Common myeloid progenitor, CD34-positive (primary cell): ENCODE data around the gene HGFAC.

Experiments used
- CTCF ChIA-PET: fragments of 350-600 bp; sonication (Branson Sonifier 250); formaldehyde crosslinking; loops from one replicate; lab custom pipeline; 2021; ENCODE audit warnings: antibody characterized with exemption; lab: Charles Lee
- POLR2A ChIA-PET: fragments of 350-600 bp; sonication (Branson Sonifier 250); formaldehyde crosslinking; loops from one replicate; lab custom pipeline; 2021; ENCODE audit warnings: antibody characterized with exemption; lab: Charles Lee
- DNase-seq, 3 donors: peaks; one replicate each; pipeline versions ENCODE4 v3.0.0 to v3.0.0-alpha.2; 2013
- H3K27ac ChIP-seq, 2 experiments: 1 replicate in 1 of 2; 2 replicates in 1 of 2; pipeline ENCODE4 v1.7.0; 2013; ENCODE audit warnings: inconsistent platforms in 2 of 2, low read length in 2 of 2, mild to moderate bottlenecking in 2 of 2, low read depth in 1 of 2, moderate library complexity in 1 of 2; ENCODE audit not compliant: severe bottlenecking in 2 of 2, insufficient read depth in 1 of 2, poor library complexity in 1 of 2
- H3K27me3 ChIP-seq, 5 experiments: replicated peaks in 2 of 5; 1 replicate in 3 of 5; 2 replicates in 2 of 5; pipeline versions ENCODE4 v1.6.1 to v1.7.0; 2013; ENCODE audit warnings: low read length in 4 of 5, mild to moderate bottlenecking in 2 of 5, moderate library complexity in 2 of 5, inconsistent platforms in 1 of 5; ENCODE audit not compliant: insufficient read depth in 5 of 5, control insufficient read depth in 4 of 5
- H3K36me3 ChIP-seq, 4 experiments: 1 replicate in 2 of 4; 2 replicates in 2 of 4; pipeline versions ENCODE4 v1.6.1 to v1.7.0; 2013; ENCODE audit warnings: low read length in 3 of 4, control low read depth in 1 of 4, mild to moderate bottlenecking in 1 of 4; ENCODE audit not compliant: control insufficient read depth in 4 of 4, insufficient read depth in 4 of 4
- H3K4me1 ChIP-seq, 4 experiments: 1 replicate in 3 of 4; 2 replicates in 1 of 4; pipeline versions ENCODE4 v1.6.1 to v1.7.1; 2013; ENCODE audit warnings: low read length in 3 of 4, mild to moderate bottlenecking in 3 of 4, control low read depth in 1 of 4, inconsistent platforms in 1 of 4, moderate library complexity in 1 of 4; ENCODE audit not compliant: control insufficient read depth in 4 of 4, insufficient read depth in 4 of 4; ENCODE audit errors: control extremely low read depth in 1 of 4
- H3K4me3 ChIP-seq, 7 experiments: 1 replicate in 4 of 7; 2 replicates in 3 of 7; pipeline versions ENCODE4 v1.5.1 to v1.7.0; 2013; ENCODE audit warnings: mild to moderate bottlenecking in 7 of 7, low read length in 6 of 7, moderate library complexity in 6 of 7, inconsistent platforms in 2 of 7, low read depth in 2 of 7, control low read depth in 1 of 7; ENCODE audit not compliant: insufficient read depth in 4 of 7, control insufficient read depth in 1 of 7; ENCODE audit errors: extremely low read depth in 1 of 7
- H3K9me3 ChIP-seq, 5 experiments: 1 replicate in 4 of 5; 2 replicates in 1 of 5; pipeline versions ENCODE4 v1.6.1 to v1.7.1; 2013; ENCODE audit warnings: low read length in 4 of 5, mild to moderate bottlenecking in 2 of 5, inconsistent platforms in 1 of 5, low read depth in 1 of 5, moderate library complexity in 1 of 5; ENCODE audit not compliant: control insufficient read depth in 4 of 5, insufficient read depth in 2 of 5; ENCODE audit errors: control extremely low read depth in 1 of 5
- WGBS: methylation state at CpG from one replicate; pipeline ENCODE4 v1.1.5; 2013; ENCODE audit not compliant: insufficient coverage; 5-methylcytosine and 5-hydroxymethylcytosine counted together

Gene HGFAC

GRCh38 chr4:3406431-3406830, 35.3 kb upstream of the HGFAC start:
- no peak for DNase-seq
- peaks cover 0 to 3% (median 0%) of the 10 kb centered on the region in 5 experiments for H3K9me3 ChIP-seq
- 100% methylated on average over 5 of the region's 9 CpGs for WGBS
- H3K4me3 ChIP-seq: no peak overlapping the region
- no peaks in the 10 kb centered on the region for H3K36me3 ChIP-seq
- H3K27ac ChIP-seq: no peak overlapping the region
- peaks cover 0 to 14% (median 2%) of the 10 kb centered on the region in 4 experiments for H3K4me1 ChIP-seq
- CTCF ChIA-PET: interaction anchor here (1.0 kb wide), 1 partner anchor 23 kb away, joined by 3 read pairs; no protein-coding TSS in a partner anchor
- H3K27me3 ChIP-seq: no peaks in the 10 kb centered on the region
- POLR2A ChIA-PET: no interaction called here

- ChIA-PET POLR2A (no interaction called here), CTCF (interaction anchor here (1.0 to 1.2 kb wide), 2 partner anchors 22 to 27 kb away, joined by 3 read pairs; no protein-coding TSS in a partner anchor)
- WGBS: 96% methylated on average over 23 of the region's 30 CpGs
- H3K27me3 ChIP-seq: no peaks in the 10 kb centered on the region
- no peaks in the 10 kb centered on the region for H3K36me3 ChIP-seq
- H3K9me3 ChIP-seq: peaks cover 0 to 3% (median 0%) of the 10 kb centered on the region in 5 experiments
- H3K27ac ChIP-seq: no peak overlapping the region
- DNase-seq: no peak
- H3K4me1 ChIP-seq: peaks cover 0 to 11% (median 2%) of the 10 kb centered on the region in 4 experiments
- H3K4me3 ChIP-seq: no peak overlapping the region
These were observed 34.5 kb upstream of the HGFAC start for GRCh38 chr4:3407171-3407771.

- ChIA-PET CTCF (interaction anchor here (0.5 to 1.2 kb wide), 3 partner anchors 28 to 259 kb away, joined by 3 read pairs; partner anchors contain the start of gene HGFAC), POLR2A (interaction anchor here (0.6 to 0.7 kb wide), 2 partner anchors 36 to 242 kb away, joined by 3 read pairs; no protein-coding TSS in a partner anchor)
- 98% methylated on average over 21 of the region's 26 CpGs for WGBS
- Histone ChIP-seq H3K4me1 (peaks cover 0 to 5% (median 0%) of the 10 kb centered on the region in 4 experiments), H3K27me3 (no peaks in the 10 kb centered on the region), H3K27ac (no peak overlapping the region), H3K36me3 (no peaks in the 10 kb centered on the region), H3K4me3 (no peak overlapping the region), H3K9me3 (peaks cover 0 to 3% (median 0%) of the 10 kb centered on the region in 5 experiments)
- no peak for DNase-seq
These were observed 33.6 kb upstream of the HGFAC start for GRCh38 chr4:3407930-3408792.

GRCh38 chr4:3408793-3409330, 32.9 kb upstream of the HGFAC start:
- ChIA-PET POLR2A (no interaction called here), CTCF (interaction anchor here (0.5 to 1.2 kb wide), 2 partner anchors 33 to 260 kb away, joined by 3 read pairs; partner anchors contain the start of gene HGFAC)
- Histone ChIP-seq H3K4me3 (no peak overlapping the region), H3K36me3 (no peaks in the 10 kb centered on the region), H3K4me1 (peaks cover 0 to 12% (median 5%) of the 10 kb centered on the region in 4 experiments), H3K27ac (no peak overlapping the region), H3K27me3 (no peaks in the 10 kb centered on the region), H3K9me3 (peaks cover 0 to 3% (median 0%) of the 10 kb centered on the region in 5 experiments)
- DNase-seq: no peak
- 99% methylated on average over 7 of the region's 8 CpGs for WGBS

GRCh38 chr4:3409571-3410091, 32.1 kb upstream of the HGFAC start:
- Histone ChIP-seq H3K4me3 (no peak overlapping the region), H3K27me3 (no peaks in the 10 kb centered on the region), H3K9me3 (peaks cover 0 to under 1% (median 0%) of the 10 kb centered on the region in 5 experiments), H3K4me1 (peaks cover 0 to 20% (median 12%) of the 10 kb centered on the region in 4 experiments), H3K36me3 (no peaks in the 10 kb centered on the region), H3K27ac (no peak overlapping the region)
- ChIA-PET POLR2A (no interaction called here), CTCF (interaction anchor here (0.8 kb wide), 1 partner anchor 20 kb away, joined by 3 read pairs; no protein-coding TSS in a partner anchor)
- 98% methylated on average over 15 of the region's 15 CpGs for WGBS
- DNase-seq: no peak

- POLR2A ChIA-PET: no interaction called here
- no peaks in the 10 kb centered on the region for H3K36me3 ChIP-seq
- H3K27me3 ChIP-seq: no peaks in the 10 kb centered on the region
- 98% methylated on average over 20 of the region's 22 CpGs for WGBS
- peaks cover 0 to 27% (median 15%) of the 10 kb centered on the region in 4 experiments for H3K4me1 ChIP-seq
- H3K9me3 ChIP-seq: no peaks in the 10 kb centered on the region
- H3K27ac ChIP-seq: no peak overlapping the region
- H3K4me3 ChIP-seq: no peak overlapping the region
- DNase-seq: no peak
- CTCF ChIA-PET: interaction anchor here (0.8 kb wide), 1 partner anchor 20 kb away, joined by 3 read pairs; no protein-coding TSS in a partner anchor
These were observed 31.2 kb upstream of the HGFAC start for GRCh38 chr4:3410401-3411135.
